B cell (primary cell): ENCODE measurements around the gene COL19A1. TPM values are rescaled to one million over a fixed set of nuclear protein-coding genes. Genes with fewer than 3 reads are reported as not detected.

Experiments used
- ATAC-seq: fragments of 200-7000 bp; cut with Tn5 transposase; one replicate; pipeline ENCODE4 v1.10.0; 2021; ENCODE audit warnings: low read depth, mild to moderate bottlenecking, moderate number of reproducible peaks, moderate library complexity
- CTCF ChIA-PET: fragments of 350-600 bp; sonication (Branson Sonifier 250); formaldehyde crosslinking; loops from one replicate; lab custom pipeline; 2021; ENCODE audit warnings: antibody characterized with exemption, inconsistent platforms; lab: Charles Lee
- POLR2A ChIA-PET: fragments of 350-600 bp; sonication (Branson Sonifier 250); formaldehyde crosslinking; loops from one replicate; lab custom pipeline; 2021; ENCODE audit warnings: antibody characterized with exemption; lab: Charles Lee
- DNase-seq: peaks from one replicate; pipeline ENCODE4 v3.0.0; 2013
- H2AFZ ChIP-seq: 2 replicates; pipeline ENCODE4 v1.6.1; 2012; ENCODE audit warnings: mild to moderate bottlenecking, low read depth, low read length; ENCODE audit not compliant: insufficient read depth, poor library complexity, severe bottlenecking
- H3K27ac ChIP-seq, 2 donors: 1 replicate in 1 of 2; 2 replicates in 1 of 2; pipeline ENCODE4 v1.5.1; 2012 to 2013; ENCODE audit warnings: low read length in 2 of 2, mild to moderate bottlenecking in 2 of 2, moderate library complexity in 1 of 2
- H3K27me3 ChIP-seq, 4 experiments: fragments of 200-600 bp in 1 of 4; sonication (generic) in 1 of 4; replicated peaks in 1 of 4; 1 replicate in 2 of 4; 2 replicates in 2 of 4; pipeline versions ENCODE4 v1.6.1 to v1.7.0; 2013 to 2016; ENCODE audit warnings: low read length in 3 of 4, mild to moderate bottlenecking in 2 of 4, mixed read lengths in 1 of 4, moderate library complexity in 1 of 4; ENCODE audit not compliant: insufficient read depth in 4 of 4, control insufficient read depth in 3 of 4; ENCODE audit errors: control extremely low read depth in 1 of 4
- H3K36me3 ChIP-seq, 2 experiments: replicated peaks in 1 of 2; 1 replicate in 1 of 2; 2 replicates in 1 of 2; pipeline versions ENCODE4 v1.6.1 to v1.7.1; 2013; ENCODE audit warnings: low read length in 1 of 2; ENCODE audit not compliant: insufficient read depth in 2 of 2, control insufficient read depth in 1 of 2; ENCODE audit errors: control extremely low read depth in 1 of 2, extremely low read depth in 1 of 2
- H3K4me1 ChIP-seq, 2 donors: fragments of 200-600 bp in 1 of 2; sonication (generic) in 1 of 2; 1 replicate in 1 of 2; 2 replicates in 1 of 2; pipeline versions ENCODE4 v1.5.1 to v1.6.1; 2013 to 2017; ENCODE audit warnings: low read length in 2 of 2; ENCODE audit not compliant: control insufficient read depth in 2 of 2, insufficient read depth in 2 of 2
- H3K4me2 ChIP-seq: replicated peaks from 2 replicates; pipeline ENCODE3; 2012; ENCODE audit warnings: mild to moderate bottlenecking, low read depth, low read length; ENCODE audit not compliant: poor library complexity, severe bottlenecking
- H3K4me3 ChIP-seq, 5 experiments: fragments of 200-600 bp in 1 of 5; sonication (generic) in 1 of 5; 1 replicate in 3 of 5; 2 replicates in 2 of 5; pipeline versions ENCODE4 v1.5.1 to v1.7.0; 2011 to 2016; ENCODE audit warnings: low read length in 4 of 5, mild to moderate bottlenecking in 4 of 5, low read depth in 2 of 5, control low read depth in 1 of 5, moderate library complexity in 1 of 5; ENCODE audit not compliant: insufficient read depth in 1 of 5; ENCODE audit errors: control extremely low read depth in 1 of 5, extremely low read depth in 1 of 5
- H3K79me2 ChIP-seq: fragments of 200-600 bp; sonication (generic); one replicate; pipeline ENCODE4 v1.6.0; 2016; ENCODE audit warnings: low read length; ENCODE audit not compliant: control insufficient read depth, insufficient read depth
- H3K9ac ChIP-seq: fragments of 200-600 bp; sonication (generic); 2 replicates; pipeline ENCODE4 v1.6.1; 2017; ENCODE audit warnings: mild to moderate bottlenecking, low read length, moderate library complexity
- H3K9me3 ChIP-seq, 3 donors: one replicate each; pipeline versions ENCODE4 v1.6.1 to v1.7.1; 2013; ENCODE audit warnings: low read length in 2 of 3; ENCODE audit not compliant: control insufficient read depth in 2 of 3, insufficient read depth in 1 of 3; ENCODE audit errors: control extremely low read depth in 1 of 3
- H4K20me1 ChIP-seq: 2 replicates; pipeline ENCODE4 v1.6.0; 2012; ENCODE audit warnings: mild to moderate bottlenecking, low read length; ENCODE audit not compliant: insufficient read depth, control insufficient read depth, poor library complexity, severe bottlenecking
- H3K27ac Mint-ChIP-seq: one replicate; pipeline ENCODE4 v1.8.0; 2021; ENCODE audit warnings: mixed read lengths
- H3K27me3 Mint-ChIP-seq: one replicate; pipeline ENCODE4 v1.8.0; 2021; ENCODE audit warnings: mixed read lengths
- H3K4me1 Mint-ChIP-seq: one replicate; pipeline ENCODE4 v1.8.0; 2021; ENCODE audit warnings: mixed read lengths
- H3K4me3 Mint-ChIP-seq: one replicate; pipeline ENCODE4 v1.8.0; 2021; ENCODE audit warnings: mixed read lengths
- H3K9me3 Mint-ChIP-seq: one replicate; pipeline ENCODE4 v1.8.0; 2022; ENCODE audit warnings: mixed read lengths; ENCODE audit not compliant: insufficient read depth
- EZH2 ChIP-seq: IDR thresholded peaks from 2 replicates; pipeline ENCODE4 v1.6.1; 2012; ENCODE audit warnings: borderline replicate concordance, low read depth, mild to moderate bottlenecking, moderate library complexity, low read length; ENCODE audit not compliant: insufficient read depth, poor library complexity, severe bottlenecking
- WGBS: methylation state at CpG from one replicate; pipeline ENCODE4 v1.1.5; 2013; ENCODE audit warnings: missing lambda C conversion rate; ENCODE audit not compliant: insufficient coverage; 5-methylcytosine and 5-hydroxymethylcytosine counted together
- intact Hi-C: fragments of 100-400 bp; cut with micrococcal nuclease; formaldehyde crosslinking; loops from one replicate; pipeline ENCODE4 v1.10.0; 2022
- polyA plus RNA-seq: library from polyadenylated mRNA; depleted of rRNA; stranded (reverse); fragments of >200 nt; gene quantifications from 2 replicates; pipeline ENCODE4 v1.2.3, GENCODE V29; 2012
- total RNA-seq, 2 donors: library from RNA; stranded (reverse); fragments of 120-200 nt in 1 of 2; gene quantifications; 1 replicate in 1 of 2; 2 replicates in 1 of 2; pipeline versions ENCODE4 v1.2.3 to v1.2.4, GENCODE V29; 2013 to 2022
- TF ChIP-seq, protein P1 (sequence below): fragments of 200-600 bp; IDR thresholded peaks from one replicate; pipeline ENCODE4 v1.8.0; 2022; ENCODE audit warnings: antibody characterized with exemption, mild to moderate bottlenecking

COL19A1 gene
- total and polyA plus RNA-seq, 2 donors (not counting 1 experiment from before 2014, with no cell fraction given): 14.6 to 61.4 TPM

DNA sequence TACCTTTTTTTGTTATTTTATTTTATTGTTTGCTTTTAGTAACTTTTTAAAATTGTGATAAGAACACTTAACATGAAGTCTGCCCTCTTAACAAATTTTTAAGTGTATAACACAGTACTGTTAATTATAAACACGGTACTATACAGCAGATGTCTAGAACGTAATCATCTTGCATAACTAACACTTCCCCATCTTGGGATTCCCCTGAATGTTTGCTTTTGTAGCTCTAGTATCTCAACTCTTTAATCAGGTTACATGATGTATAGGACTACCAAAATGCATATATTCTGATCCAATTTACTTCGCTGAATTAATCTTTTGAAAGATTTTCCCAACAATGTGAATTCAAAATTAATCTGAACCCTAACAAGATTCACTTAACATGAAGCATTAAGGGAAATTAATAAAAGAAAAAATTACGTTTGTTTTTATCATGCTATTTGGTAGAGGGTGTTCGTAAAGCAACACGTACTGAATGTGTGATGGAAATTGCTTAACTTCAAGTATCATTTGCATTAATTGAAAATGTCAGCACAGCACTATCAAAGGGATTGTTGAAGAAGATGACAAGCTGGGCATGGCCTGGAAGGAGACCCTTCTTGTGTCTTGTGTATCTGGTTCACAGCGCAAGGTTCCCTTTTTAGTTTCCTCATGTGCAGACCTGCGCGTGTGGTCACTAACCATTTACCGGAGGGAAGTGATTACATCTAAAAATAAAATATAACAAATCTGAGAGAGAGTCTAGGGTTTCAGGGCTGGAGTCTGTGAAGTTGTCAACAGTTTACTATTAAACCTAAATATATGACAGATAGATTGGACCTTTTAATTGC lies 15.2 kb downstream of the COL19A1 start:
- H3K27ac Mint-ChIP-seq: peak overlapping the region; percentile 95
- Histone ChIP-seq H2AFZ (peak overlapping the region; percentile 23), H4K20me1 (no peaks in the 10 kb centered on the region), H3K36me3 (peaks cover 0 to 11% of the 10 kb centered on the region in 2 experiments), H3K9me3 (peaks cover 0 to 6% (median 0%) of the 10 kb centered on the region in 3 donors), H3K4me1 (peaks cover 56 to 81% of the 10 kb centered on the region in 2 donors), H3K4me2 (peak overlapping the region; percentile 86), H3K4me3 (peak overlapping the region; percentile 9 to 67 (median 28)), H3K27ac (peak overlapping the region; percentile 99 to 100), H3K9ac (peak overlapping the region; percentile 88), H3K27me3 (no peaks in the 10 kb centered on the region), H3K79me2 (peaks cover 67% of the 10 kb centered on the region)
- H3K4me3 Mint-ChIP-seq: peak overlapping the region; percentile 84
- no peaks in the 10 kb centered on the region for H3K27me3 Mint-ChIP-seq
- TF ChIP-seq, protein P1, sequence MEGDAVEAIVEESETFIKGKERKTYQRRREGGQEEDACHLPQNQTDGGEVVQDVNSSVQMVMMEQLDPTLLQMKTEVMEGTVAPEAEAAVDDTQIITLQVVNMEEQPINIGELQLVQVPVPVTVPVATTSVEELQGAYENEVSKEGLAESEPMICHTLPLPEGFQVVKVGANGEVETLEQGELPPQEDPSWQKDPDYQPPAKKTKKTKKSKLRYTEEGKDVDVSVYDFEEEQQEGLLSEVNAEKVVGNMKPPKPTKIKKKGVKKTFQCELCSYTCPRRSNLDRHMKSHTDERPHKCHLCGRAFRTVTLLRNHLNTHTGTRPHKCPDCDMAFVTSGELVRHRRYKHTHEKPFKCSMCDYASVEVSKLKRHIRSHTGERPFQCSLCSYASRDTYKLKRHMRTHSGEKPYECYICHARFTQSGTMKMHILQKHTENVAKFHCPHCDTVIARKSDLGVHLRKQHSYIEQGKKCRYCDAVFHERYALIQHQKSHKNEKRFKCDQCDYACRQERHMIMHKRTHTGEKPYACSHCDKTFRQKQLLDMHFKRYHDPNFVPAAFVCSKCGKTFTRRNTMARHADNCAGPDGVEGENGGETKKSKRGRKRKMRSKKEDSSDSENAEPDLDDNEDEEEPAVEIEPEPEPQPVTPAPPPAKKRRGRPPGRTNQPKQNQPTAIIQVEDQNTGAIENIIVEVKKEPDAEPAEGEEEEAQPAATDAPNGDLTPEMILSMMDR: no peak
- TF ChIP-seq EZH2: no peak
- H3K9me3 Mint-ChIP-seq: no peaks in the 10 kb centered on the region
- intact Hi-C loops: loop anchor here (1.0 to 10.0 kb wide), 4 partner anchors 14 to 783 kb away; partner anchors contain the start of gene SMAP1
- H3K4me1 Mint-ChIP-seq: peaks cover 69% of the 10 kb centered on the region
- peak; percentile 87 for ATAC-seq
- ChIA-PET CTCF (interaction anchor here (0.8 to 8.3 kb wide), 5 partner anchors 10 to 85 kb away, joined by 3 to 66 read pairs (median 3); partner anchors contain the start of genes COL19A1 and LMBRD1), POLR2A (interaction anchor here (0.7 to 3.0 kb wide), 6 partner anchors 13 to 91 kb away, joined by 3 to 38 read pairs (median 4); partner anchors contain the start of genes COL19A1 and LMBRD1)
- peak; percentile 88 for DNase-seq
- no CpG with 5 or more reads among the region's 10 CpGs for WGBS
